GM21423 (cell line): ENCODE data around the gene TPX2.

Experiments
- ATAC-seq: cut with Tn5 transposase; IDR thresholded peaks from one replicate; pipeline ENCODE4 v1.9.1; 2021; ENCODE audit warnings: mild to moderate bottlenecking, moderate library complexity; ENCODE audit not compliant: unreplicated experiment

The TPX2 gene

DNA sequence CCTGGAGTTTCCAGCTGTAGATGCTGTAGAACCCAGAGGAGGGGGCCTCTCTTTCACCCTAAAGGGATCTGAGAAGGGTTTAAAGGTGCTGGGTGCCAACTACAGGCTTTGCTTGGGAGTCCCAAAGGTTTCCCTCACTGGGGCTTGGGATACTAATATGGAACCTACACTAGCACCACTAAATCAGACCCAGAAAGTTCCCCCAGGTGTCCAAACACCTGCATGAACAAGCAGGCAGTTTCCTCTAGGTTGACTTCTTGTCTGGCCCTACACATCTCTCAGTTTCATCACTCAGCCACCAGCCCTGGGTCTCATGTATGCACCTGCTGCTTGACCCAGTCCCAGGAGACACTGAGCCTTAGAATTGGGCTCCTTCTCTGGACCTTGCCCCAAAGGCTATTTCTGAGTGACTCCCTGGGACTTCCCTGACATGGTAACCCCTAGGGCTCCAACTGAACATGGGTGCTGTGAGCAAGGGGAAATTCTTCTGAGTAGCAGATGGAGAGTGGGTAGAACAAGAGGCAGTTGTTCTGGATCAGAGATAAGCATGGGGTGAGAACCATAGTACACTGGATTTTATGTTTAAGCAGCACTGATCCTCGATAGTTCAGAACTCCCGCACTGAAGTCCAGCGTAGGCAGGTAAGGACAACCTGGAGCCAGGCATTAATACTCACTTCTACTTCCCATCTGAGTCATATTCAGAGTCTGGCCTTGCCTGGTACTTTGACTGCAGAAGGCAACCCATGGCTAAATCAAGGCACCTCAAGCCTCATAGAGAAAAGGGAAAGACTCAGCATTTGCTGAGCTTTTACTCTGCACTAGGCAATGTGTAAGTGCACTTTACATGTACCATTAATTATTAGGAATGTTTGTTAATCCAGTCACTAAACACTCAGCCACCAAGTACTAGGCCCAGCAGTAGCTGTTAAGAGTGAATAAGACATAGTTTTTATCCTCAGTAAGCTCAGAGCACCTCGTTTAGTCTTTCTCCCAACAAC is 33.2 kb upstream of the TPX2 start:
- peak; percentile 86 for ATAC-seq

DNA sequence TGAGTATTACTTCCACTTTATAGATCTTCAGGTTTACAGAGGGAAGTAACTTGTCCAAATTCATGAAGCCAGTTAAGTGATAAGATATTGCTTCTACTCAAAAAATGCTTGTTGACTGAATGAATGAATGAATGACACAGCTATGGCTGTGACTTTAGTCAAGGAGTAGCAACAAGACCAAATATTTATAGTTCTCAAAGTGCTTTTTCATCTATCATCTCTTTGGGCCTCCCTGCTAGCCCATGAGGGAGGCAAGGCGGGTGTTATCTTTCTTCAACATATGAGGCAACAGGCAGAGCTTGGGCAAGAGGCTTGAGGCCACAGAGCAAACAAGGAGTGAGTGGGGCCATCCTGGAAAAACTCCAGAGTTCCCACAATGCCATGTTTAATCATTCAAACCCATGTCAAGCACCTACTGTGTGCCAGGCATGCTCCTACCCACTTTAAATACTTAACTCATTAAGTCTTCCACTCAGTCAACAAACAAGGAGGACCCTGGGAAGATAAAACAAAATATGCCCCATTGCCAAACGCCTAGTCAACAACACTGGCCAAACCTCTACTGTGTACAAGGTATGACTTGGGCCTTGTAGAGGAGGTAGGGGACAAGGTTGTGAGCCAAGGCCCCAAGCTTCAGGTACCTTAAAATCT is 32.4 kb upstream of the TPX2 start:
- no peak for ATAC-seq

DNA sequence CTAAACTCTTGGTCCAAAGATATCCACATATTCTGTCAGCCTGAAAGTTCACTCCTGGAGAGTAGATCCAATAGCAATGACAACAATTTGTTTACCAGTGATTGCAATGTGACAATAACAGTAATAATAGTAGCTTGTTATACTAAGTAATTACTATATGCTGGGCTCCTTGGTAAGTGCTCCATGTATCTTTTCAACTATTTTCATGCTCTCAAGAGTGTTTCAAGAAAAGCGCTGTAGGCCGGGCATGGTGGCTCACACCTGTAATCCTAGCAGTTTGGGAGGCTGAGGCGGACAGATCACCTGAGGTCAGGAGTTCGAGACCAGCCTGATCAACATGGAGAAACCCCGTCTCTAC is 31.9 kb upstream of the TPX2 start:
- no peak for ATAC-seq

DNA sequence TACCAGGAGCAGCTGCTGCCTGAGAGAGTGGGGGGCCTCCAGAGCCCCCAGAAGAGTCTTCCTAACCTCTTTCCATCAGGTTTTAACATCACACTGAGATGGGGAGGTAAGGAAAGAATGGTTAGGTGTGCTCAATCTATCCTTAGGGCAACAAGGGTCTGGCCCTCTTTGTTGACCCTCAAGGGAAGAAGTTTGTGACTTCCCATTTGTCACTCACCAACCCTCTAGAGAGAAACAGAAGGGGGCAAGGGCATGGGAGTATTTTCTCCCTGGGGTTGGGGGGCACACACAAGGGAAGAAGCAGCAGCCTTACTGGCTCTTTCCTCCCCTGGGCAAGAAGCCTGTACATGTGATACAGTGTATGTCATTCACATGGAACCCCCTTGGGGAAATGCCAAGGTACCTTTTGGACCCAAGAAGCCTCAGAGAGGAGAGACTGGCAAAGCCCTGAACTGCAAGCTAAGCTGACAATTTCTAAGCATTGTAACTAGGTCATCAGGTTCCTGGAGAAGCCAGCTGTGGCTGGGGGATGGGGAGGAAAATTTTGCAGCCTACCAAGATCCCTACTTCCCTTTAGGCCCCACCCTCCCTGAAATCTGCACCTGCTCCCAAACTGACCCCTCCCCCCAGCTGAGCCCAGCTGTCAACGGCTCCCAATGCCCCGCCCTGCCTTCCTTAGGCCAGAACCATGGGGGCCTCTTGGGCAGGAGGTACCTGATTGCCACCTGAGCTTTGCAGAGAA is 30.9 kb upstream of the TPX2 start:
- no peak for ATAC-seq

DNA sequence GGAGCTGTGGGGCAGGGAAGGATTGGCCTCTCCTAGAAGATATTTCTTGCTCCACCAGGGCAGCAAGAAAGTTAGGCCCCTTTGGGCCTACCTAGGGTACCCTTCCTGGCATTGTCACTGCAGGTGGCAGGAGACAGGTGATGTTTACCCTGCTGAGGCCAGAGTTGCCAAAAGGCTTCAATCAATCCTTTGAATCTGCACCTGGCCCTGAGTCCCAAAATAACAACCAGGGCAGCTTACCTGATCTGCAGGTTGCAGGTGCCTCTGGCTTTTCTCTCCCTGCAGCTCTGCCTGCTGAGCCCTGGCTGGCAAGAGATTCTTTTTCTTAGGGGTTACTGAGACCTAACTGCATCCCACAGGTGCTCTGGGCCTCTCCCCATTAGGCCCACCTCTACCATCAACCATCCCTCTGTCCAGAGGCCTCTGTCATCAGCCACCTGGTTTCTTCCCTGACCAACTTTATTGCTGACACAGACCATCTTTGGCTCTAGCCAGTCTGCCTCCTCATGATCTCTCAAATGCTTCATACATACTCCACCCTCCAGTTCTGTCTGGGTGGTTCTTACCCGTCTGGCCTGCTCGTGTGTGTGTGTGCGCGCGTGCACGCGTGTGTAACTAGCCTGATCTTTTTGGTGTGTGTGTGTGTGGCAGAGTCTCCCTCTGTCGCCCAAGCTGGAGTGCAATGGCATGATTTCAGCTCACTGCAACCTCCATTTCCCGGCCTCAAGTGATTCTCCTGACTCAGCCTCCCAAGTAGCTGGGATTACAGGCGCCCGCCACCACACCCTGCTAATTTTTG is 30.2 kb upstream of the TPX2 start:
- no peak for ATAC-seq

DNA sequence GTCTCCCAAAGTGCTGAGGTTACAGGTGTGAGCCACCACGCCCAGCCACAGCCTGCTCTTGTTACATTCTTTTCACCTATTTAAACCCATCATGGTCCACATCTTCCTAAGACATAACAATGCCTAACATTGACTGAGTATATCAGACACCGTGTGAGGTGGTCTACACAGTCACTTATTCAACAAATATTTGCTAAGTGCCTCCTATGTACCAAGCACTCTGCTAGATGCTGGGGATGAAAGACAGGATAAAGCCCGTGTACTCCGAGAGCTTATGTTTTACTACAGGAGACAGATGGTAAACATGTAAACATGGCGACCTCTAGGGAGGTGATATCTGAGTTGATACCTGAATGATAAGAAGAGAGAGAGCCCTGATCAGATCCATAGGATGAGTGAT is 29.2 kb upstream of the TPX2 start:
- ATAC-seq, result no peak

DNA sequence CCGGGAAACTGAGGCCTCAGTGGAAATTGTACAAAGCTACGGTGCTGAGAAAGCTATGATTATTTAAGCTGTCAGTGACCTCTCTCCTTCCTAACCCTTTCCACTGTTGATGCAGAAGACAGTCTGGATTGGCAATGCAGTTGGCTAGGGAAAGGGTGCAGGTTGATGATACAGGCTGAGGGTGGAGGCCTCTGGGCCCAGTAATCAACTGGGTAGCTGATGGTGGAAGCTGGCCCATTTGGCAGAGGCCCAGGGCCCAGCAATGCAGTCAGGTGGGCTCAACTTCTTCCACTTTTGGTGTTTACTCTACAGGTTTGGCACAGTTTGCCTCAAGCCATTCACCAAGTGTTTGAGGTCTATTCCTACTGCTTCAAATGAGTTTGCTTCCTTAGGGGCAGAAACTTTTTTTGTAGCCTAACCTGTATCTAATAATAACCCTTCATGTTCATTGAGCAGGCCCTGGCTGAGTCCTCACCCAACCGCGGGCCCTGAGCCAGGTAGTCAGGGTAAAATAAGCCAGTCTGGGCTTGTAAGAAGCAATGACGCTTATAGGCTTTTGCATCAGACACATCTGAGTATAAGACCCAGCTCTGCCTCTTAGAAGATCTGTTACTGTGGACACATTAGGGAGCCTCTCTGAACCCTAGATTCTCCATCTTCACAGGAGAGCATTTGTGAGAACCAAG is 28.5 kb upstream of the TPX2 start:
- no peak for ATAC-seq

DNA sequence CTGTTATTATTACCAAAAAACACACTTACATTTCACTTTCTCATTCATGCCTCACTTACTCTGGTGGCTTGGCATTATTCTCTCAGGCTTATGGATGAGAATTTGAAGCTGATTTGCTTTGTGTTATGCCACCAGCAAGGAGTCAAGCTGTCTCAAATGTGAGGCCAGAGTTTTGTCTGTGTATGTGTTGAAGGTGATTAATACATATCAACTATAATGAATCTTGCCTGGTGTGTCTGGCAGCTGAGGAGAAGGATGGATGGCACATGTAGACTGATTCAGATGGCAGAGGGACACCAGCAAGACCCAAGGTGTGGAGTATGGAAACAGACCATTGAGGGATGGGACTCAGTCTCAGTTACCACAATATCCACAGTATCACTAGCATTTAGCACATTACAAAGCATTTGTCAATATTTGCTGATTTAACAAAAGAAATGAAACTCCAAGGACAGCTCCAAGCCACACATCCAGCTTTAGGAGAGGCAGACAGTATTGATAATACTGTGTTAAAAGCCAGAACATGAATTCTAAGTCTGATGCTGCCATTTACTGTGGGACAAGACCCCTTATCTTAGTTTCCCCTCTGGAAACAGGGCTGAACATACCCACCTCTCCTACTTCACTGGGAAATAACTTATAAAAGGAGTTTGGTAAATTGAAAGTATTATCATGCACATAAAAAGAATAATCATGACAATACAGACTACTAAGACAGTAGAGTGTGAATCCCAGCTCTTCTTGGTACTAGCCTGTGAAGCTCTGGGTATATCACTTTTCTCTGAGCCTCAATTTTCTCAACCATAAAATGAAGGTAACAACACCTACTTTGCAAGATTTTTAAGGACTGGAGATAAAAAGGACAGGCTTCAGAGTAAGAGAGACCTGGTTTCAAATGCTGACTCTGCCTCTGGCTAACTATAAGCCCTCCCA is 27.6 kb upstream of the TPX2 start:
- no peak for ATAC-seq

DNA sequence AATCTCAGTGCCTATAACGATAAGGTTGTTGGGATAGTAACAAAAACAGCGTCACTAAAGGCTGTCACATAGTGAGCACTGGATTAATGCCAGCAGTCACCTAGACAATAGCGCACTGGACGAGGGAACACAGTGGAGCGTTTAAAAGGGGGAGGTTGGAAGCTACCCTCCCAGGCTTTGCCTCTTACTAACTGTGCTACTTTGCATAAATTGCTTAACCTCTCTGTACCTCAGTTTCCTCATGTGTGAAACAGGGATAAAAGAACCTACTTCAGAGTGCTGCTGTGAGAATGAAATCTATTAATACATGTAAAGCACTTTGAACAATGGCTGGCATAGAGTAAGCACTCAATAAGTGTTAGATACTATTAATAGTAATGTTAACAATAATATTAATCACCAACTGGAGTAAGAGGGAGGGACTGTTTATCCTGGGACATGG is 27.0 kb upstream of the TPX2 start:
- no peak for ATAC-seq

DNA sequence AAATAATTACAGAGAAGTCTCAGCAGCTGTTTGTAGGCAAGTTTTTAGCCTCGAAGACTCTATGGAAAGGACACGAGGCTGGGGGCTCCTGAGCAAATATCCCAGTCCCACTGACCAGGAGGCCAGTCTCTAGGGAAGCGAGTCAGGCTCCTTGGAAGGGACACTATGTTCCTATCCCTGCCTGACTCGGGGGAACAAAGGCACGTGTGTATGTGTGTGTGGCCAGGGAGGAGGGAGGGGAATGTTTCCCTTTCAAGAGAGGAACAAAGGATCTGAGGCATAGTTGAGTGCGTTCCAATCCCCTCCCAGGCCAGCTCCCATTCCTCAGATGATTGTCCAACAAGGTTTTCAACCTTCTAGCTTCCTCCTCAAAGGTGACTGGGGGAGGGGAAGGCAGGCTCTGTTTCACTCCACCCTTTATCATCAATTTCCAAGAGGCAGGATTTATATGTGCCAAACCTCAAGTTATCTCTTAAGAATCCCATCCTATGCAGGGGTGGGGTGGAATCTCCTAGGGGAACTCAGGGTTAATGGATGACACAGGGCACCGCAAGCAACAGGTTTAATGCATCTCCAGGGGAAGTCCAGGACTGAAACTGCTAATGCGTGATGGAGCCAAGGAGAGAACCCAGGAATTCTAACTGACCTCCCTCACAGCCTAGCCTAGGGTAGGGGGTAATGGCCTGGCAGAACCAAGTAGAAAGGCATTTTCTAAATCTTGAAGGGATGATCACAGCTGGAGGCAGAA is 26.4 kb upstream of the TPX2 start:
- ATAC-seq, result no peak

DNA sequence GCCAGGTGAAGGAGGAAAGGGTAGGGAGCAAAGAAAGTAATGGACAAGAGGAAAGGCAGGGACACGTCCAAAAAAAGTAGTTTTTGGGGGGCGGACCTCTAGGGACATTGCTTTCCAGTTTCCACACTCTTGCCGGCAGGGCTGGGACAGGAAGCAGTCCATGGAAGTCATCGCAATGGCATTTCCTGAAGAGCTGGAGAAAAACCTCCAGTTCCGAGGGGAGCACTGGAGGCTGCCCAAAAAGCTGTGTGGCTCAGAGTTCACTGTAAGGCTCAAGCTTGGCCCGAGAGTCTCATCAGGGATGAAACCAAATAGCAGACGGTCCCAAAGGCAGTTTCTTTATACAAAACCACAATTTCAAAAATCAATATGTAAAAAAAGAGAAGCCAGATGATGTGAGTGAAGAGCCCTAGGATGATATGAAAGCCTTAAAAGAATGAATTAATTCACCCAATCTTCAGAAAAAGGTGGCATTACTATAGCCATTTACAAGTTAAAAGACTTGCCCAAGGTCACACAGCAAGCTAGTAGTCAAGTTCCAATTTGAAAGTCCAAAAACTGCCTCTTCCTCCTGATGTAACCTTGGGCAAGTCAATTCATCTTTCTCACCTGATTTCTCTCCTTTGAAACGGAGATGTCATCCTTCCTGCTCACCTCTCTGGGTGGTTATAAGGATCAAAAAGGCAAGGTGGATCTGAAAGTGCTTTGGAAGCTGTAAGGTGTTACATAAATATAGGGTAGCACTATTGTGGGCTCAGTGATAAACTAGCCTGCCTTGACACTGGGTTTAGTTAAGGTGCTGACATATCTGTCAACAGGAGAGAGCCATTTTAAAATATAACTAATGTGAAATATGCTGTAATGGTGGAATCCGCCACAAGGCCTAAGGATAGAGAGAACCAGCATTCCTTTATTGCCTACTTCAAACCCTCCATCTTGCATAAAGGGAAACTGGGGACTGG is 25.5 kb upstream of the TPX2 start:
- no peak for ATAC-seq

DNA sequence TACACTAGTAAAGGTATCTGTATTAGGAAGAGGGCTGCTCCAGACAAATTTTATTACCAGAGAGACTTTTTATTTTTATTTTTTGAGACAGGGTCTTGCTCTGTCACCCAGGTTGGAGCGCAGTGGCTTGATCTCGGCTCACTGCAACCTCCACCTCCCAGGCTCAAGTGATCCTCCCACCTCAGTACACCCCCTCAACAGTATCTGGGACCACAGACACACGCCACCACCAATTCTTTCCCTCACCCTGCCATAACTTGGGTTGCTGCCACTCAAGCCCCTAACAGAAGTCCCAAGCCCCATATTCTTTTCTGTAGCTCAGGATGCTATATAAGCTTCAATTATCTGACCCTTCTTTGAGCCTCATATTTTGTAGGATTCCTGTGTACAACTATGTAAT is 23.3 kb upstream of the TPX2 start:
- no peak for ATAC-seq

DNA sequence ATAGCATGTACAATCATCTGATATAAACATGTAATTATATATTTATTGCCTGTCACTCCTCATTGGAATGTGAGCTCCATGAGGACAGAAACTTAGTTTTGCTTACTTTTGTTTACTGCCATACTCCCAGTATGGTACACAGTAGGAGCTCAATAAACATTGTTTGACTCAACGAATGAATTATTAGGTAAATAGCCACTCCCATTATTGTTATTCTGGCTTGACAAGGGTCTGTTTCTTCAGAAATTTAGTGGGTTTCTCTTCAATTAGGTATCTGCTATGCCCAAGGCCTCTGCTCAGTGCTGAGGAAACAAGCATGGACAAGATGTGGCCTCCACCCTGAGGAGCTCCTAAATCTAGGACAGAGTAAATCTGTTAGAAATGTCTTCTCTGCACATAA is 22.7 kb upstream of the TPX2 start:
- ATAC-seq, result no peak

DNA sequence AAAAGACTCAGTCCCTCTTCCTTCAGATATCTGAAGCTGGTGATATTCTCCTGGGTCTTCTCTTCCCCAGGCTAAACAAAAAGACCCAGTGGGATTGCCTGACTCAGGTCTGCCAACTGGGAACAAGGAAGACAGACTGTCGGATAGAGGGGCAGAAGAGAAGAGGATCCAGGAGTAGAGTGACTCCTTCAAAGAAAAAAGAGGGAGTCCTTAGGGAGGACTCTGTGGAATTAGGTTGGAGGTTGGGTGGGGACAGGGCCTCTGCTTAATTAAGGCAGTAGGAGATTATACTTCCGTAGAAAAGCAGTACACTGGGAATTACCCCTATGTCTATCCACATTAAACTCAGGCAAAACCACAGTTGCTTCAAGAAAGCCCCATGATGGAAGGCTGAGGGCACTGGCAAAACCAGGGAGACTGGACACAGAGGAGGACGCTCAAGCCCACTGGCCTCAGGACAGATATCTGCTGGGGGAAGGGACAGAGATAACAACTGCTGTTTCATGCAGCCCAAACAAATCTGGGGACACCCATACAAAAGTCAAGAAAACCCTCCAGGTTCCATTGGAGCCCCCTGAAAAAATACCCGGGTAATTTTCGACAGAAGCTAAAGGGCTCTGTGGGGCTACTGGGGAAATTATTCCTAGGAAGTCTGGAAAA is 22.1 kb upstream of the TPX2 start:
- ATAC-seq, result no peak

DNA sequence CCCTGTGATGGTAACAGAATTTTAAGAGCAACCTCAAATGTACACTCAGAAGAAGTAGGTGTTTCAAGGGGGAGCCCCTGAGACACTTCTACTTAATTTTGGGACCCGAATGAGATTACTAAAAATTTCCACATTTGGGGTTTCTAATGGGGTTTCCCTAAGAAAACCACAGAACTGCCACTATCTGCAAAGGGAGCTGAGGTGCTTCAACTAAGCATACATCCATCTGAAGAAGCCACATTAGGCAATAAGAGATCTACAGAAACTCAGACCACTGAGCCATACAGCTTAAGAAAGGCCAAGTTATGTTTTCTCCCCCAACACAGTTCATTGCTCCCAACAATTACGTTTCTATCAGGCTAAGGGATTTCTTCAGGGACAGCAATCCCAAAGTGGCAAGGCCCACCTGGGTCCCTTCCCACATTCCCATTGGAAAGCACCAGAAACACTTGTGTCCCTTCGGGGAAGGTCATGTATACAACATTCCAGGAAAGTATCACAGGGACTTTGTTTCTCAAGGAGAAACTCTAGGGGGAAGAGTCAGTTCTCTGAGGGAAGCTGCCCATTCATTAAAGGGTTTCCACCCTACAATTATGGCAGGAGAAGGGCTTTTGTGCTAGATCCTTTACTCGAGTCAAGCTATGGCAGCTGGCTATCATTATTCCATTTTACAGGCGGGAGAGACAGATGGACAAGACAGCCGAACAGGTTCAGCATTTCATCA is 21.4 kb upstream of the TPX2 start:
- ATAC-seq, result no peak
